OCI-LY7 (cell line): ENCODE data around the gene RPS5. TPM values are rescaled to one million over a fixed set of nuclear protein-coding genes. Genes with fewer than 3 reads are reported as not detected.

ENCODE experiments used
- BruUV-seq: library from RNA; stranded (reverse); fragments of 400-500 nt; replicated peaks from 2 replicates; lab custom pipeline; 2021; lab: Mats Ljungman, UMichigan
- CTCF ChIA-PET: fragments of 300-600 bp; sonication (Branson Sonifier 250); formaldehyde crosslinking; loops from one replicate; lab custom pipeline; 2022; ENCODE audit warnings: antibody characterized with exemption; ENCODE audit not compliant: unreplicated experiment; lab: Charles Lee
- POLR2A ChIA-PET: fragments of 300-600 bp; sonication (Branson Sonifier 250); formaldehyde crosslinking; loops from one replicate; lab custom pipeline; 2022; ENCODE audit warnings: antibody characterized with exemption; lab: Charles Lee
- DNase-seq: peaks from one replicate; pipeline ENCODE4 v3.0.0-alpha.2; 2015; ENCODE audit warnings: low spot score
- H2AFZ ChIP-seq: fragments of 200-600 bp; sonication (generic), shearing (Covaris generic); 2 replicates; pipeline ENCODE4 v1.6.1; 2014; ENCODE audit warnings: mild to moderate bottlenecking, antibody characterized with exemption, low read length, moderate library complexity
- H3K27ac ChIP-seq: fragments of 200-600 bp; sonication (generic); 2 replicates; pipeline ENCODE4 v1.5.1; 2014; ENCODE audit warnings: mixed run types, low read depth, mild to moderate bottlenecking, moderate library complexity, low read length, inconsistent platforms; ENCODE audit not compliant: poor library complexity, severe bottlenecking
- H3K36me3 ChIP-seq: fragments of 200-600 bp; sonication (generic); 2 replicates; pipeline ENCODE4 v1.6.1; 2014; ENCODE audit warnings: mild to moderate bottlenecking, antibody characterized with exemption, low read length, moderate library complexity, mixed read lengths; ENCODE audit not compliant: insufficient read depth
- H3K4me1 ChIP-seq: fragments of 200-600 bp; sonication (generic); 2 replicates; pipeline ENCODE4 v1.5.1; 2014; ENCODE audit warnings: mild to moderate bottlenecking, low read length; ENCODE audit not compliant: insufficient read depth, poor library complexity, severe bottlenecking
- H3K4me2 ChIP-seq: fragments of 200-600 bp; sonication (generic); 2 replicates; pipeline ENCODE4 v1.6.1; 2014; ENCODE audit warnings: mild to moderate bottlenecking, low read length
- H3K4me3 ChIP-seq: fragments of 200-600 bp; sonication (generic); 2 replicates; pipeline ENCODE4 v1.5.1; 2014; ENCODE audit warnings: mild to moderate bottlenecking, low read depth, low read length; ENCODE audit not compliant: poor library complexity, severe bottlenecking
- H3K79me2 ChIP-seq: fragments of 200-600 bp; sonication (generic); 2 replicates; pipeline ENCODE4 v1.6.1; 2016; ENCODE audit warnings: low read depth, mild to moderate bottlenecking, low read length, moderate library complexity, mixed read lengths; ENCODE audit not compliant: insufficient read depth
- H3K9me2 ChIP-seq: fragments of 200-600 bp; sonication (generic); 2 replicates; pipeline ENCODE4 v1.6.1; 2016; ENCODE audit warnings: mild to moderate bottlenecking, low read length, mixed read lengths; ENCODE audit not compliant: insufficient read depth
- H3K9me3 ChIP-seq: fragments of 200-600 bp; sonication (generic); 2 replicates; pipeline ENCODE4 v1.6.1; 2014; ENCODE audit warnings: mild to moderate bottlenecking, mixed run types, low read length, mixed read lengths
- H4K20me1 ChIP-seq: fragments of 200-600 bp; sonication (generic); 2 replicates; pipeline ENCODE4 v1.6.1; 2014; ENCODE audit warnings: mild to moderate bottlenecking, antibody characterized with exemption, low read length, moderate library complexity, mixed read lengths; ENCODE audit not compliant: insufficient read depth
- CTCF ChIP-seq: fragments of 200-600 bp; sonication (generic); conservative IDR thresholded peaks from 2 replicates; pipeline ENCODE4 v1.5.1; 2014; ENCODE audit warnings: mild to moderate bottlenecking, antibody characterized with exemption, low read length, moderate library complexity, mixed read lengths
- EZH2phosphoT487 ChIP-seq: fragments of 200-600 bp; sonication (generic); IDR thresholded peaks from 2 replicates; pipeline ENCODE4 v1.6.1; 2018; ENCODE audit warnings: low read depth, borderline replicate concordance, mild to moderate bottlenecking, mixed run types, antibody characterized with exemption, low read length, moderate library complexity, mixed read lengths
- intact Hi-C: fragments of 100-400 bp; cut with micrococcal nuclease; formaldehyde crosslinking; loops from one replicate; pipeline ENCODE4 v1.10.0; 2022; ENCODE audit not compliant: unreplicated experiment
- total RNA-seq, 2 experiments: library from RNA; depleted of rRNA in 1 of 2; stranded (reverse); fragments of >200 nt in 1 of 2; shearing (Covaris generic) in 1 of 2; gene quantifications; 2 replicates each; pipeline ENCODE4 v1.2.3, GENCODE V29; 2014 to 2022

Gene RPS5
- total RNA-seq, 2 experiments from 2014 or later = 1,607 to 3,333 TPM

- intact Hi-C loops = no loop called here
- POLR2A ChIA-PET = no interaction called here
- no peak for DNase-seq
- Histone ChIP-seq H3K4me1 (peaks cover 42% of the 10 kb centered on the region), H3K4me3 (peak overlapping the region; percentile 100), H3K4me2 (peak overlapping the region; percentile 93), H4K20me1 (peaks cover 19% of the 10 kb centered on the region; the same call in 1 of the 2 replicates), H3K27ac (peak overlapping the region; percentile 78), H2AFZ (no peak overlapping the region), H3K79me2 (peaks cover 34% of the 10 kb centered on the region), H3K9me3 (no peaks in the 10 kb centered on the region), H3K9me2 (no peaks in the 10 kb centered on the region), H3K36me3 (peaks cover 29% of the 10 kb centered on the region)
- no TSS peak for BruUV-seq
- CTCF ChIA-PET = no interaction called here
- TF ChIP-seq CTCF = no peak
- TF ChIP-seq EZH2phosphoT487 = no peak
These were observed 1.7 kb upstream of the RPS5 start for GRCh38 chr19:58385313-58385890.

- POLR2A ChIA-PET = no interaction called here
- H2AFZ ChIP-seq = peak overlapping the region; percentile 34; the same call in 1 of the 2 replicates
- intact Hi-C loops = no loop called here
- peaks cover 42% of the 10 kb centered on the region for H3K4me1 ChIP-seq
- H3K27ac ChIP-seq = peak overlapping the region; percentile 78
- H3K4me2 ChIP-seq = peak overlapping the region; percentile 93
- H4K20me1 ChIP-seq = peaks cover 23% of the 10 kb centered on the region
- peaks cover 35% of the 10 kb centered on the region for H3K36me3 ChIP-seq
- CTCF ChIA-PET = no interaction called here
- no TSS peak for BruUV-seq
- no peaks in the 10 kb centered on the region for H3K9me3 ChIP-seq
- DNase-seq = no peak
- no peaks in the 10 kb centered on the region for H3K9me2 ChIP-seq
- peak overlapping the region; percentile 100 for H3K4me3 ChIP-seq
- H3K79me2 ChIP-seq = peaks cover 40% of the 10 kb centered on the region
- TF ChIP-seq CTCF = no peak
- no peak for TF ChIP-seq EZH2phosphoT487
These were observed 1.0 kb upstream of the RPS5 start for GRCh38 chr19:58385891-58386575.
